ENCODE measurements around the gene RNU6-1. TPM values are rescaled to one million over a fixed set of nuclear protein-coding genes. Genes with fewer than 3 reads are reported as not detected.

The RNU6-1 gene
- total RNA-seq, 4 donors from 2014 or later = not detected

GRCh38 chr15:67824976-67825880, 14.6 kb downstream of the RNU6-1 start, which contains the start of gene SKOR1:
Gene SKOR1, plus strand, starts transcription at chr15:67825509. Its CDS starts 94 bp downstream, at chr15:67825603.
- no peaks in the 10 kb centered on the region for H3K36me3 ChIP-seq
- no peak within 1 kb of the TSS for H3K27ac ChIP-seq
- peak within 1 kb of the TSS in 1 of 2 donors; percentile 28 for H3K4me3 ChIP-seq
- ATAC-seq = no peak
- WGBS, 2 donors (ENCODE audit: low coverage in 1 of 2) = 2 to 3% methylated on average over 10 to 17 of the region's 58 CpGs
- H3K27me3 ChIP-seq = peaks cover 100% of the 10 kb centered on the region
- TF ChIP-seq EP300 (IDR thresholded peaks at IDR 0.05) (no peak), POLR2A (IDR thresholded peaks at IDR 0.05) (no peak), CTCF (IDR thresholded peaks at IDR 0.05) (no peak), POLR2AphosphoS5 (IDR thresholded peaks at IDR 0.05) (no peak)
- H3K4me1 ChIP-seq = peaks cover 0 to 96% (median 44%) of the 10 kb centered on the region in 3 donors
- no peaks in the 10 kb centered on the region for H3K9me3 ChIP-seq

- 2 to 4% methylated on average over 11 to 14 of the region's 21 CpGs for WGBS, 2 donors (ENCODE audit: low coverage in 1 of 2)
- Histone ChIP-seq H3K27ac (no peak overlapping the region), H3K4me1 (peaks cover 0 to 96% (median 44%) of the 10 kb centered on the region in 3 donors), H3K9me3 (no peaks in the 10 kb centered on the region), H3K36me3 (no peaks in the 10 kb centered on the region), H3K27me3 (peaks cover 100% of the 10 kb centered on the region), H3K4me3 (no peak overlapping the region)
- TF ChIP-seq POLR2A (IDR thresholded peaks at IDR 0.05) (no peak), EP300 (IDR thresholded peaks at IDR 0.05) (no peak), POLR2AphosphoS5 (IDR thresholded peaks at IDR 0.05) (no peak), CTCF (IDR thresholded peaks at IDR 0.05) (no peak)
- no peak for ATAC-seq
These were observed 15.5 kb downstream of the RNU6-1 start for GRCh38 chr15:67824197-67824968.

GRCh38 chr15:67823314-67824196, 16.3 kb downstream of the RNU6-1 start:
- H3K4me1 ChIP-seq = peaks cover 0 to 88% (median 39%) of the 10 kb centered on the region in 3 donors
- peak overlapping the region in 1 of 2 donors; percentile 30 for H3K4me3 ChIP-seq
- WGBS, 2 donors (ENCODE audit: low coverage in 1 of 2) = 0 to 1% methylated on average over 10 to 23 of the region's 94 CpGs

More at GRCh38 chr15:67823314-67824196, 16.3 kb downstream of the RNU6-1 start:
- no peak overlapping the region for H3K27ac ChIP-seq
- no peaks in the 10 kb centered on the region for H3K36me3 ChIP-seq
- peaks cover 100% of the 10 kb centered on the region for H3K27me3 ChIP-seq
- no peaks in the 10 kb centered on the region for H3K9me3 ChIP-seq
- TF ChIP-seq POLR2A (IDR thresholded peaks at IDR 0.05) (no peak), CTCF (IDR thresholded peaks at IDR 0.05) (no peak), EP300 (IDR thresholded peaks at IDR 0.05) (no peak), POLR2AphosphoS5 (IDR thresholded peaks at IDR 0.05) (no peak)
- ATAC-seq = no peak

All from gastroesophageal sphincter (tissue), 4 donors.